HG03469 (cell line): ENCODE results near the gene NCOA3.

Experiments used
- ATAC-seq: cut with Tn5 transposase; IDR thresholded peaks from one replicate; pipeline ENCODE4 v1.9.1; 2021; ENCODE audit warnings: mild to moderate bottlenecking, moderate library complexity, moderate number of reproducible peaks; ENCODE audit not compliant: unreplicated experiment

Gene NCOA3

DNA sequence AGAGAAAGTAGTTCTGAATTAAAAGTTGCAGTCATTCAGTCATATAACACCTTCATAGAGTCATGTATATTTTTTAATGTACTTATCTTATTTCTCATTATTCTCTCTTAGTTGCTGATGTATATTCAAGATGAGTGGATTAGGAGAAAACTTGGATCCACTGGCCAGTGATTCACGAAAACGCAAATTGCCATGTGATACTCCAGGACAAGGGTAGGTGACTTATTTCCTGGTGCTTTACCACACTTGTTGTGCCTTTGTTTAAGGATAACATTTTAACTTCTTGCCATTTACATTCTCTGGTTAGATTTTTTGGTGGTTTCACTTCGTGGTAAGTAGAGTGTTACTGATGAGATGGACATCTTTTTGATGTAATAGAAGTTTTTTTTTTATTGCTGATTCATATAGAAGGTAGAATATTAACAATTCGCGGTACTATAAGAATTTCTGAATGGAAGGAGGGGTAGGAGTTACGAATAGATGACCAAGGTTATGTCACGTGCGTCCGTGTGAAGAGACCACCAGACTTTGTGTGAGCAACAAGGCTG, 120.5 kb downstream of the NCOA3 start:
- ATAC-seq, result no peak

DNA sequence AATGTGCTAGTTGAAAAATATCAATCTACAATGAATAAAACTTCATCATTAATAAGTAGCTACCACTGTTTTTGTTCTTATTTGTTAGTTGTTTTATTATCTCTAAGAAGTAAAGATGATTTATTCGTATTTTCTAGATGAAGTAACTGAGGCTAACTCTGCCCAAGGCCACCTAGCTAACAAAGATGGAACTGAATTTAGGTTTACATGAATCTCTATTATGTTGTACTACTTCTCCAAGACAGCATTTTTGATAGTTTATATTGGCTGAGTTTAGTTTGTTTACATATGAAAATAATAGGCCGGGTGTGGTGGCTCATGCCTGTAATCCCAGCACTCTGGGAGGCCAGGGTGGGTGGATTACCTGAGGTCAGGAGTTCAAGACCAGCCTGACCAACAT, 121.5 kb downstream of the NCOA3 start:
- no peak for ATAC-seq

DNA sequence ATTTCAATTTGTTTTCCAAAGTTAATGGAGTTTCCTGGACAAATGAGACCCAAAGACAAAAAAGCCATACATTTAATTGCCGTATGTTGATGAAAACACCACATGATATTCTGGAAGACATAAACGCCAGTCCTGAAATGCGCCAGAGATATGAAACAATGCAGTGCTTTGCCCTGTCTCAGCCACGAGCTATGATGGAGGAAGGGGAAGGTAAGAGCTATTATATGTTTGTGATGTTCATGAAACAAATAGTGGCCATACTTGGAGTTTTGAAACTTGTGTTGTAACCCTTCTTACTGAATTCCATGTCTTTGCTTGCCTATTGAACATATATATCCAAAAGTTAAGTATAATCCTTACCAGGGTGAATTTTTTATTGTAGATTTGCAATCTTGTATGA, 125.9 kb downstream of the NCOA3 start:
- ATAC-seq, result no peak

- ATAC-seq, result no peak
Observed at GRCh38 chr20:47629907-47630306, 128.2 kb downstream of the NCOA3 start.

GRCh38 chr20:47631078-47631477, 129.4 kb downstream of the NCOA3 start:
- no peak for ATAC-seq

DNA sequence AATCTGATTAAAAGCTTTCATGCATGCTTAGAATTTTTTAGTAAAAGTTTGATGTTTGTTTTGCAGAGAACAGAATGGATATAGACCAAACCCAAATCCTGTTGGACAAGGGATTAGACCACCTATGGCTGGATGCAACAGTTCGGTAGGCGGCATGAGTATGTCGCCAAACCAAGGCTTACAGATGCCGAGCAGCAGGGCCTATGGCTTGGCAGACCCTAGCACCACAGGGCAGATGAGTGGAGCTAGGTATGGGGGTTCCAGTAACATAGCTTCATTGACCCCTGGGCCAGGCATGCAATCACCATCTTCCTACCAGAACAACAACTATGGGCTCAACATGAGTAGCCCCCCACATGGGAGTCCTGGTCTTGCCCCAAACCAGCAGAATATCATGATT, 133.6 kb downstream of the NCOA3 start:
- no peak for ATAC-seq

DNA sequence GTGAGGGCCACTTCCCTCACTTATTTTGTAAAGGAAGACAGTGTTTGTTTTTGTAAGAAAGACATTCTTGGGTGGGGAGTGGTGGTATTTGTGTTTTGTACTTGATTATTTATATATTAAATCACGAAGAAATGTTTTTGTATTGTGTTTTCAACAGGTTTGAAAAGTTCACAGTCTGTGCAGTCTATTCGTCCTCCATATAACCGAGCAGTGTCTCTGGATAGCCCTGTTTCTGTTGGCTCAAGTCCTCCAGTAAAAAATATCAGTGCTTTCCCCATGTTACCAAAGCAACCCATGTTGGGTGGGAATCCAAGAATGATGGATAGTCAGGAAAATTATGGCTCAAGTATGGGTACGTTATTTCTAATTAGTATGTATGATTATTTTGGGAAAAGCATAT, 137.2 kb downstream of the NCOA3 start:
- ATAC-seq, result no peak

DNA sequence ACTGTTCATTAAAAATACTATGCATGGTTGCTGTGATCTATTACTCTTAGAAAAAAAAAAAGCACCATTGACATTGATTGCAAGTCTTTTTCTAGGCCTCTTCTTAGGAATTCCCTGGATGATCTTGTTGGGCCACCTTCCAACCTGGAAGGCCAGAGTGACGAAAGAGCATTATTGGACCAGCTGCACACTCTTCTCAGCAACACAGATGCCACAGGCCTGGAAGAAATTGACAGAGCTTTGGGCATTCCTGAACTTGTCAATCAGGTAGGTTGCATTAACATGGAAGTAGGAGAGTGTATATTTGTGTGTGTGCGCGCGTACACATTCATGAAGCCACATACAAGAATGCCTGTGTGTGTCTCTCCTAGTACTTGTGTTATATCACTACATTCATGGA, 140.4 kb downstream of the NCOA3 start:
- no peak for ATAC-seq

- ATAC-seq, result no peak
Observed at GRCh38 chr20:47642624-47643023, 140.9 kb downstream of the NCOA3 start.

- no peak for ATAC-seq
Observed at GRCh38 chr20:47645632-47646031, 143.9 kb downstream of the NCOA3 start.

DNA sequence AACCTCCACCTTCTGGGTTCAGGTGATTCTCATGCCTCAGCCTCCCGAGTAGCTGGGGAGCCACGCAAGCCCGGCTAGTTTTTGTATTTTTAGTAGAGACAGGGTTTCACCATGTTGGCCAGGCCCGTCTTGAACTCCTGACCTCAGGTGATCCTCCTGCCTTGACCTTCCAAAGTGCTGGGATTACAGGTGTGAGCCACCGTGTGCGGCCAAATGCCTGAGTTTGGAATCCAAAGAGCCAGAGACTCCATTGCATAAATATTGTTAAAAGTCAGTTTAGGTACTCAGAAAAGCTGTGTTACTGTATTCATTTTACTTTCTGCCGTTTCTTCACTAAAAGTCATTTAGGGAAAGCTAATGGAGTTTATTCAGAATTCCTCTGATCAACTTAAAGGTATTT, 146.3 kb downstream of the NCOA3 start:
- no peak for ATAC-seq

DNA sequence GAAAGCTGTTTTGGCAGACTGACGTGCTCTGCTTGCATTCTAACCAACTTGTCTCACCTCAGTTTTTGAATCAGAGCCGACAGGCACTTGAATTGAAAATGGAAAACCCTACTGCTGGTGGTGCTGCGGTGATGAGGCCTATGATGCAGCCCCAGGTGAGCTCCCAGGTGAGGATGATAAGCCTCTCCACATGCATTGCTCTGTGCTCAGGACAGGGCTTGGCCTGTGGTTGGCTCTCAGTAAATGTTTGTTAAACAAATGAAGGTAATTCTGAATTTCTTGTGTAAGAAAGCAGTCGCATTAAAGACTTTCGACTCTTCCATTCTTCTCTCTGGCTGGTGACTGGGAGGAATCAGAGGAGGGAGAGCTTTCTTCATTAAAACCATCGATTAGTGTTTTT, 147.3 kb downstream of the NCOA3 start:
- ATAC-seq, result no peak

DNA sequence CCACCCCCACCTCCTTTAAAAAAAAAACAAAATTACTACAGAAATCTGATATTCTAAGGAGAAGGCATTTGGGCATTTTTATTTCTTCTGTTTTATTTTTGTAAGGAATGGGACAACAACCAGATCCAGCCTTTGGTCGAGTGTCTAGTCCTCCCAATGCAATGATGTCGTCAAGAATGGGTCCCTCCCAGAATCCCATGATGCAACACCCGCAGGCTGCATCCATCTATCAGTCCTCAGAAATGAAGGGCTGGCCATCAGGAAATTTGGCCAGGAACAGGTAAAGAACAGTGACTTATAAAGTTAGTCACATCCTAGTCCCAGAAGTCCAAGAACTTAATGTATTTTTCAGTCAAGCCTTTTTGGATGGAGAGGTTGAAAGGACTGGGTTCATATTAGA, 150.6 kb downstream of the NCOA3 start:
- no peak for ATAC-seq

- no peak for ATAC-seq
Observed at GRCh38 chr20:47652794-47653193, 151.1 kb downstream of the NCOA3 start.

- no peak for ATAC-seq
Observed at GRCh38 chr20:47653869-47654268, 152.2 kb downstream of the NCOA3 start.

- ATAC-seq, result no peak
Observed at GRCh38 chr20:47654370-47654769, 152.7 kb downstream of the NCOA3 start.

DNA sequence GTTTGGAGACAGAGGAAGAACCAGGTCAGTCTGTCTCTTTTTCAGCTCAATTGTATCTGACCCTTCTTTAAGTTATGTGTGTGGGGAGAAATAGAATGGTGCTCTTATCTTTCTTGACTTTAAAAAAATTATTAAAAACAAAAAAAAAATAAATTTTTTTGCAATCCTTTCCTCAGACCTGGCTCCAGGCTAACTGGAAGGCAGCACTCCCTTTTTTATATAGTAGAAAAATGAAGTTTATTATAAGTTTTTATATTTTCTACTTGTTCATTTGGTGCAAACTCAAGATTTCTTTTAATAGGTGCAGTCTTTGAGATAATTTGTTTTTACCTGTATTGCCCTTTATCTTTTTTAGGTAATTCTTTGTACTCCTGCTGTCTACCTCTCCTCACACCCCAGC, 153.9 kb downstream of the NCOA3 start:
- ATAC-seq, result no peak

- no peak for ATAC-seq
Observed at GRCh38 chr20:47656318-47656717, 154.6 kb downstream of the NCOA3 start.

GRCh38 chr20:47659904-47660601, 158.4 kb downstream of the NCOA3 start:
- no peak for ATAC-seq

DNA sequence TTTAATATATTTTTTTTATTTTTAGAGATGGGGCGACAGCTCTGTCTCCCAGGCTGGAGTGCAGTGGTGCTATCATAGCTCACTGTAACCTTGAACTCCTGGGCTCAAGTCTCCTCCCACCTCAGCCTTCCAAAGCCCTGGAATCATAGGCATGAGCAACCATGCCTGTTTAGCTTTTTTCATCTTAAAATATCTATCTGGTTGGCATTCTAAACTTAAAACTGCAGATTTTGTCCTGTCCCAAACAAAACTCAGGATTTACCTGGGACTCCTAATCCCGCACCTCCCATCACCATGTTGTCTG, 158.9 kb downstream of the NCOA3 start:
- no peak for ATAC-seq

DNA sequence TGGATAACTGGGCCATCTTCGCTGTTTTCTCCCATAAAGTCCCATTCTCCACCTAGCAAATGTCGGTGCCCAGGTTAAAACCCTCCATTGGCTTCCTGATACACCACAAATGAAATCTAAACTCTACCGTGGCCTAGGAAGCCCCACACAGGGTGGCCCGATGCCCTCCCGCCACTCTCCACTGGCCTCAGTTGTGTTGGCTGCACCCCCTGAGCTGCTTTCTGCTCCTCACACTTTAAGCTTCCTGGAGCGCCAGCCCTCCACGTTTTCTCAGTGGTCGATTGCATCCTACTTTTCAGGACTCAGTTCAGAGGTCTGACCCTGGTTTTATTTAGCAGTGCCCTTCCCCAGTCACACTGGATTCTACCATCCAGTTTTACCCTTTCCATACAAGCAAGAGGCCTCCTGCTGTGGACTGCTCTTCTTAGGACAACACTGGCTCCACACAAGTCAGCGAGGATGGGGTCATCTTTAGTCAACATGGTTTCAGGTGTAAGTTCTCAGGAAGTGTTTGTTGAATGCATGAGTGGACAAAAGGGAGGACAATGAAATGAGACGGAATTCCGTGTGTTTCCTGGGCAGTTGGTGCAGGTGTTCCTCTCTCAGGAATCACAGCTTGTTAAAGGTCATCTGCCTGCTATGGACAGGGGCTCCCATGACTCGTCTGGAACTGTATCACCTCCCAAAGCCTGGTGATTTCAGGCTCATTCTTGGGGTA, 159.5 kb downstream of the NCOA3 start:
- no peak for ATAC-seq

DNA sequence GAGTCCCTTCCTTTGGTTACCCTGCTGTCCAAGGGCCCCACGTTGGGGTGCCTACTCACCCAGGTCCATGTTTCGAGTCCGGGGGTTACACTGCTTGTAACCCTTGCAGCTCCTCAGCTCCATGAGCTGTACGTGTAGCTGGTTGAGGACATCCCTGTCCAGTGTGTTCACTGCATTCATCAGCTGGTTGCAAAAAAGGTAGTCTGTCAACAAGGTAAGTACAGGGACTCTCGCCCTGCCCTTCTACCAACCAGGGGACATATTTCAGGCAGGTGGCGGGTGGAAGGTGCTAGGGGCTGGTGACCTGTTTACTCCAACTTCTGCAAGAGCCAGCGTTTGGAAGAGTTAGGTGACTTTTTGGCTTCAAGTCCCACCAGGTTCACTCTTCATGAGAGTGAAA, 160.0 kb downstream of the NCOA3 start:
- ATAC-seq, result no peak
